ENCODE measurements around the gene MORC2. TPM values are rescaled to one million over a fixed set of nuclear protein-coding genes. Genes with fewer than 3 reads are reported as not detected.

MORC2 gene
- total RNA-seq, 1 donor from 2014 or later = 20.0 TPM

DNA sequence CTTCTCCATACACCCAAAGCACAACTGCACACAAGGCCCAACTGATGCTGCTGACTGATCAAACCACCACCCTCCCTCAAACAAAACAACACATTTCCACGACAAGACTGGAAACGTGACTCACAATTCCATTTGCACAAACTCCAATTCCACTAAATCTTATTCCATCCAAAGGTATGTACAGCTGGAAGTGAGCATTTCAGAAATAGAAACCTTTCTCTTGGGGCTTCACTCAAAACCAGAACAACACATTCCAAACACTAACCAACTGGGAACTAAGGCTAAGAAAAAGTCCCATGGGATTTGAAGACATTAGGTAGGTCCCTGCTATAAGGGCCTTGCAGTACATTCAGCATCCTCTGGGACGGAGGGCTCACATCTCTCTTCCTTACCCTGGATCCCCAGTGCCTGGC, 19.6 kb downstream of the MORC2 start:
- ATAC-seq (no peak), DNase-seq (no peak)
- no peak overlapping the region for H3K4me3 ChIP-seq
- peaks cover 10% of the 10 kb centered on the region for H3K4me1 ChIP-seq
- TF ChIP-seq, protein P1, sequence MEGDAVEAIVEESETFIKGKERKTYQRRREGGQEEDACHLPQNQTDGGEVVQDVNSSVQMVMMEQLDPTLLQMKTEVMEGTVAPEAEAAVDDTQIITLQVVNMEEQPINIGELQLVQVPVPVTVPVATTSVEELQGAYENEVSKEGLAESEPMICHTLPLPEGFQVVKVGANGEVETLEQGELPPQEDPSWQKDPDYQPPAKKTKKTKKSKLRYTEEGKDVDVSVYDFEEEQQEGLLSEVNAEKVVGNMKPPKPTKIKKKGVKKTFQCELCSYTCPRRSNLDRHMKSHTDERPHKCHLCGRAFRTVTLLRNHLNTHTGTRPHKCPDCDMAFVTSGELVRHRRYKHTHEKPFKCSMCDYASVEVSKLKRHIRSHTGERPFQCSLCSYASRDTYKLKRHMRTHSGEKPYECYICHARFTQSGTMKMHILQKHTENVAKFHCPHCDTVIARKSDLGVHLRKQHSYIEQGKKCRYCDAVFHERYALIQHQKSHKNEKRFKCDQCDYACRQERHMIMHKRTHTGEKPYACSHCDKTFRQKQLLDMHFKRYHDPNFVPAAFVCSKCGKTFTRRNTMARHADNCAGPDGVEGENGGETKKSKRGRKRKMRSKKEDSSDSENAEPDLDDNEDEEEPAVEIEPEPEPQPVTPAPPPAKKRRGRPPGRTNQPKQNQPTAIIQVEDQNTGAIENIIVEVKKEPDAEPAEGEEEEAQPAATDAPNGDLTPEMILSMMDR (IDR thresholded peaks at IDR 0.05) = no peak
- intact Hi-C loops (cut with DNase I) = loop anchor here (5.0 kb wide), 1 partner anchor 133 kb away; the partner anchor contains the start of gene SMTN
- H3K27me3 ChIP-seq = no peaks in the 10 kb centered on the region
- peaks cover 73% of the 10 kb centered on the region for H3K36me3 ChIP-seq
- H3K27ac ChIP-seq = no peak overlapping the region
- H3K9me3 ChIP-seq = no peaks in the 10 kb centered on the region

DNA sequence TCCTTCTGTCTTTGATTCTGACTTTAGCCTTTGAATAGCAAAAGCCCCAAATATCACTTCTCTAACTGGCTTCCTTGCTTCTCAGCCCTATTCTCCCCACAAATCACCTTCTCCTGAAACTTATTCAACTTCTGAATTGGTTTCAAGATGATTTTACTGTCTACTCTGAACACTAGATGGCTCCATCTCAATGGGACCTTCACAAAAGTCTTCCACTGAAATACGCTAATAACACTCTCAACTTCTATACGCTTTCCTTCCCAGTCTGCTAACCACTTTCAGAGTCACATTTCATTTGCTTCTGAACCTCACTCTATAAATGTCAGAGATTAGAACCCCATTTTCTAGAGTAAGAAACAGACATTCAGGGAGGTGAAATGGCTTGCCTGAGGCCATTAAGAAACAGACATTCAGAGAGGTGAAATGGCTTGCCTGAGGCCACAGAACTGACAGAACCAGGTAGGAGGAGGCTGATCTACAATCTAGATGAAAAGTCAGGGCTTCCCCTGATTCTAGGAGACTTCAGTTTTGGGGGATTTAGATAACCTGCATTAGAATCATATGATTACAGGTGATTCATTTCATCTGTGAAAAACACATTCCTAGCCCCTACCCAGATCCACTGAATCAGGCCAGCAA, 20.6 kb downstream of the MORC2 start:
- Histone ChIP-seq H3K27me3 (no peaks in the 10 kb centered on the region), H3K9me3 (no peaks in the 10 kb centered on the region), H3K4me3 (no peak overlapping the region), H3K36me3 (peaks cover 75% of the 10 kb centered on the region), H3K4me1 (peaks cover 10% of the 10 kb centered on the region), H3K27ac (no peak overlapping the region)
- intact Hi-C loops (cut with DNase I) = loop anchor here (5.0 kb wide), 1 partner anchor 134 kb away; the partner anchor contains the start of gene SMTN
- DNase-seq (no peak), ATAC-seq (peak; percentile 65)
- TF ChIP-seq, protein P1 (IDR thresholded peaks at IDR 0.05) = peak; percentile 62

DNA sequence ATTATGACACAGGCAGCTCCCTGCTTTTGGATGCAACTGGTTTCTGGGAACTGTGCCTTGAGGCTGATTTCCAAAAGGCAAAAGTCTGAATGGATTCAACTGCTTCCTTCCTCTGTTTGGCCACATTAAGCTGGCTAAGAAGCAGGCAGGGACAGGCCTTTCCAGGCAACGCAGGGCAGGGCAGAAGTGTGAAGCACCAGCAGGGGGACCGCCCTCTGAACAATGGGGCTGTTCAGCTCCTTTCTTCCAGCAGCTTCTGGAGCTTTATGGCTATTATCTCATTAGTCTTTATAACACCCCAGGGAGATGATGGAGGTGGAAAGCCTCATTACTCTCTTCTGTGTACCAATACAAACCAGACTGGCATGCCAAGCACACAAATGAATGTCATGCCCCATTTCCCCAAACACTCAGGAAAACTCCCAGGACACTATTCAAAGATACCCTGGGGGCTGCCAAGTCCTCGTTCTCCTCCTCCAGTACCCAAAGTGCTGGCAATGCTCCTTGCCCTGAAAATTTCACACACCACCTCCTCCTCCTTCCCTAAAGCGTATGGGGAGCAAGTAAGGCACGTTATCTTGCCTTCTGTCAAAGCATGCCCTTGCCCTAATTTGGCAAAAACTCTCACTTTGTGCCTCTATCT, 21.3 kb downstream of the MORC2 start:
- Histone ChIP-seq H3K27ac (no peak overlapping the region), H3K4me1 (peaks cover 10% of the 10 kb centered on the region), H3K4me3 (no peak overlapping the region), H3K36me3 (peaks cover 77% of the 10 kb centered on the region), H3K9me3 (no peaks in the 10 kb centered on the region), H3K27me3 (no peaks in the 10 kb centered on the region)
- DNase-seq = no peak
- TF ChIP-seq, protein P1 (IDR thresholded peaks at IDR 0.05) = no peak
- intact Hi-C loops (cut with DNase I) = loop anchor here (5.0 kb wide), 1 partner anchor 135 kb away; the partner anchor contains the start of gene SMTN
- no peak for ATAC-seq

DNA sequence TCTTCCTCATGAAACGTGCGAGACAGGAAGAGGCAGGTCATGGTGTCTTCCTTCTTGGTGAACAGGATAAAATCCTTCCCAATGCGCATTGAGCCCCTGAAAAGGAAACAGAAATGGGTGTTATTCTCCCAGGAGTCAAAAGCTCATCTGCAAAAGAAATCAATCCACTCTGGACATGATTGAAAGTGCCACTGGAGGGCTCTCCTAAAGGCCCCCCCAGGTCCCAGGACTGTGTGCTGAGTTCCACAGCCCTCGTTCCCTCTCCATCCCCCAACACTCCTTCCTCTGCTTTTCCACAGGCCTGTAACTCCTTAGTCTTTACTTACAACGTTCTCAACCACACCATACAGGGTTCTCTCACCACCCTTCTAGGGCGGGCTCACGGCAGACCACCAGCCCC, 22.2 kb downstream of the MORC2 start:
- H3K27ac ChIP-seq = no peak overlapping the region
- TF ChIP-seq, protein P1 (IDR thresholded peaks at IDR 0.05) = no peak
- peaks cover 86% of the 10 kb centered on the region for H3K36me3 ChIP-seq
- no peaks in the 10 kb centered on the region for H3K27me3 ChIP-seq
- no peak overlapping the region for H3K4me3 ChIP-seq
- H3K4me1 ChIP-seq = peaks cover 10% of the 10 kb centered on the region
- intact Hi-C loops (cut with DNase I) = loop anchor here (5.0 kb wide), 1 partner anchor 136 kb away; the partner anchor contains the start of gene SMTN
- no peaks in the 10 kb centered on the region for H3K9me3 ChIP-seq
- ATAC-seq (no peak), DNase-seq (no peak)

DNA sequence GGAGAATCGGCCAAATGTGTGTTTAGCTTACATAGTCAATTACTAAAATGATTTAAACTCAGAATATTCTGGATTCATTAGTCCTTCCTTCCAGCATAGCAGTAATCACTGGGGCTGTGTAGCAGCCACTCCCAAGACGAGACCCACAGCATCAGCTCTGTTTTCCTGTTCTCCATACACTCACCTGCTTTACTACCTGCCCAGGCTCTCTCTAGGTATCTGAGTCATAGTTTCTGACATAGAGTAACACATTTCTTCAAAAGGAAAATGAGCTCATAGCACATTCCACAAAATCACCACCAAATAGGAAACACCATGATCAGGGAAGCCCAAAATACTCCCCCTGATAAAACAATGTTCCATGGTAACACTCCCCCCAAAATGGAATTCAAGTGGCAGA, 22.9 kb downstream of the MORC2 start:
- no peak for ATAC-seq
- H3K36me3 ChIP-seq = peaks cover 93% of the 10 kb centered on the region
- H3K4me1 ChIP-seq = peaks cover 10% of the 10 kb centered on the region
- H3K9me3 ChIP-seq = no peaks in the 10 kb centered on the region
- TF ChIP-seq, protein P1 (IDR thresholded peaks at IDR 0.05) = no peak
- intact Hi-C loops (cut with DNase I) = loop anchor here (5.0 kb wide), 1 partner anchor 137 kb away; the partner anchor contains the start of gene SMTN
- no peaks in the 10 kb centered on the region for H3K27me3 ChIP-seq
- H3K27ac ChIP-seq = no peak overlapping the region
- no peak overlapping the region for H3K4me3 ChIP-seq
- DNase-seq = no peak

Measured in upper lobe of right lung (tissue), 1 donor.